Suprapubic skin (tissue), 4 donors: ENCODE results near the gene MMP28. TPM values are rescaled to one million over a fixed set of nuclear protein-coding genes. Genes with fewer than 3 reads are reported as not detected.

Source experiments
- DNase-seq, 2 donors: peaks; one replicate each; pipeline ENCODE4 v3.0.0-alpha.2; 2019; ENCODE audit warnings: low spot score in 2 of 2
- H3K27ac ChIP-seq: fragments of 200-600 bp; sonication (generic); one replicate; pipeline ENCODE4 v1.5.1; 2019
- H3K27me3 ChIP-seq: fragments of 200-600 bp; sonication (generic); one replicate; pipeline ENCODE4 v1.5.1; 2019
- H3K36me3 ChIP-seq: fragments of 200-600 bp; sonication (generic); one replicate; pipeline ENCODE4 v1.5.1; 2019
- H3K4me1 ChIP-seq: fragments of 200-600 bp; sonication (generic); one replicate; pipeline ENCODE4 v1.5.1; 2019
- H3K4me3 ChIP-seq: fragments of 200-600 bp; sonication (generic); one replicate; pipeline ENCODE4 v1.5.1; 2019; ENCODE audit warnings: mild to moderate bottlenecking
- H3K9me3 ChIP-seq: fragments of 200-600 bp; sonication (generic); one replicate; pipeline ENCODE4 v1.5.1; 2019
- EP300 ChIP-seq: sonication (generic); formaldehyde crosslinking; IDR thresholded peaks from one replicate; pipeline ENCODE4 v1.6.1; 2017; ENCODE audit warnings: antibody characterized with exemption
- POLR2A ChIP-seq, 2 donors: fragments of 450-650 bp; IDR thresholded peaks; one replicate each; pipeline ENCODE4 v1.6.1; 2017; ENCODE audit warnings: antibody characterized with exemption in 2 of 2, mild to moderate bottlenecking in 2 of 2, moderate library complexity in 2 of 2
- POLR2AphosphoS5 ChIP-seq, 3 donors: sonication (generic); formaldehyde crosslinking; IDR thresholded peaks; one replicate each; pipeline ENCODE4 v1.6.1; 2017; ENCODE audit warnings: antibody characterized with exemption in 3 of 3
- WGBS: methylation state at CpG from one replicate; pipeline ENCODE4 v1.1.5; 2018; 5-methylcytosine and 5-hydroxymethylcytosine counted together
- total RNA-seq, 4 donors: library from RNA; depleted of rRNA; stranded (reverse); fragments of >200 nt; gene quantifications; one replicate each; pipeline ENCODE4 v1.1.0, GENCODE V29; 2016
- TF ChIP-seq, protein P1 (sequence below), 2 donors: fragments of 200-600 bp in 1 of 2; fragments of 450-650 bp in 1 of 2; sonication (generic) in 1 of 2; IDR thresholded peaks; one replicate each; pipeline ENCODE4 v1.5.1; 2016 to 2019; ENCODE audit warnings: antibody characterized with exemption in 2 of 2, mild to moderate bottlenecking in 1 of 2, moderate library complexity in 1 of 2

The MMP28 gene
- total RNA-seq, 4 donors from 2014 or later: 76.4 to 109 (median 91.0) TPM

DNA sequence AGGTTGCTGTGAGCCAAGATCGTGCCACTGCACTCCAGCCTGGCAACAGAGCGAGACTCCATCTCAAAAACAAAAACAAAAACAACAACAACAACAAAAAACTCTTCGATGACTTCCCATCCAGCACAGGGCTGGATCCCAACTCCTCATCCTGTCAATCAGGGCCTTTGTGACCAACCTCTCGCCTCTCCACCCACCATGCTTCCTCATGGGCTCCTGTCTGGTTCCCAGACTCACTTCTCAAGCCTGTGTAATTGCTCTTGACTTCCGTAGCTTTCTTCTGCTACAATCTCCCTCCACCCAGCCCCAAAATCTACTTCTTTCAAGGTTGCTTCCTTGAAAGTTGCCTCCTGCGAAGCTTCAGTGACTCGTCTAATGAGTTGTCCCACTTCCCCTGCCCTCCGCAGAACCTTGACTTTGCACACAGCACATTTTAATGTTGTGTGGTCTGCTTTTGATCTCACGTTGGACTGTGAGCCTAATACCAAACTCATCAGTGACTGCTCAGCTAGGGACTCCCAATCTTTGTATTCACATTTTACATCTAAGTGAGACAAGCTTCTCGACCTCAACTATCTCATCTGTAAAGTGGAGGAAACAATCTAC is 64.9 kb downstream of the MMP28 start:
- Histone ChIP-seq H3K4me1 (peaks cover 14% of the 10 kb centered on the region), H3K4me3 (no peak overlapping the region), H3K27ac (no peak overlapping the region), H3K9me3 (no peaks in the 10 kb centered on the region), H3K27me3 (no peaks in the 10 kb centered on the region), H3K36me3 (peaks cover 11% of the 10 kb centered on the region)
- TF ChIP-seq POLR2A (IDR thresholded peaks at IDR 0.05) (no peak), POLR2AphosphoS5 (IDR thresholded peaks at IDR 0.05) (no peak), EP300 (no peak)
- TF ChIP-seq, protein P1, sequence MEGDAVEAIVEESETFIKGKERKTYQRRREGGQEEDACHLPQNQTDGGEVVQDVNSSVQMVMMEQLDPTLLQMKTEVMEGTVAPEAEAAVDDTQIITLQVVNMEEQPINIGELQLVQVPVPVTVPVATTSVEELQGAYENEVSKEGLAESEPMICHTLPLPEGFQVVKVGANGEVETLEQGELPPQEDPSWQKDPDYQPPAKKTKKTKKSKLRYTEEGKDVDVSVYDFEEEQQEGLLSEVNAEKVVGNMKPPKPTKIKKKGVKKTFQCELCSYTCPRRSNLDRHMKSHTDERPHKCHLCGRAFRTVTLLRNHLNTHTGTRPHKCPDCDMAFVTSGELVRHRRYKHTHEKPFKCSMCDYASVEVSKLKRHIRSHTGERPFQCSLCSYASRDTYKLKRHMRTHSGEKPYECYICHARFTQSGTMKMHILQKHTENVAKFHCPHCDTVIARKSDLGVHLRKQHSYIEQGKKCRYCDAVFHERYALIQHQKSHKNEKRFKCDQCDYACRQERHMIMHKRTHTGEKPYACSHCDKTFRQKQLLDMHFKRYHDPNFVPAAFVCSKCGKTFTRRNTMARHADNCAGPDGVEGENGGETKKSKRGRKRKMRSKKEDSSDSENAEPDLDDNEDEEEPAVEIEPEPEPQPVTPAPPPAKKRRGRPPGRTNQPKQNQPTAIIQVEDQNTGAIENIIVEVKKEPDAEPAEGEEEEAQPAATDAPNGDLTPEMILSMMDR (IDR thresholded peaks at IDR 0.05): no peak
- 89% methylated on average over 10 of the region's 10 CpGs for WGBS
- DNase-seq: no peak

DNA sequence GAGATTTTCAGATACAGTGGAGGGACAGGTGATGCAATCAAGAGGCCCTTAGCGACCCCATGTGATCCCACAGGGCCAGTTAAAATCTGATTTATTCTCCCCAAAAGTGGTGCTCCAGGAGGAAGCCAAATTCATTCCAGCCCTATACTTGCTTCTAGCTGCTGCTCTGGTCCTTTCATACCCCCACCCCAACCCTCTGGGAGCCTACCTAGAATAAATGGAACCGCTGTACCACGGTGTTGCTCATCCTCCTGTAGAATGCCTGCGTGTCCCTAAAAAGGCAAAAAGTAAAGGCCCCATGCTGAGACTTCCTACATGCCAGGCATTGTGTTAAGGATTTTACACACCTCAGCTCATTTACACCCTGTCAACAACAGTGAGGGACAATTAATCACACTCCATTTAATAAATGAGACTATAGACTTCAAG is 66.0 kb downstream of the MMP28 start:
- TF ChIP-seq EP300 (no peak), POLR2A (IDR thresholded peaks at IDR 0.05) (no peak), POLR2AphosphoS5 (IDR thresholded peaks at IDR 0.05) (no peak)
- TF ChIP-seq, protein P1 (IDR thresholded peaks at IDR 0.05): no peak
- no peak for DNase-seq
- Histone ChIP-seq H3K27me3 (no peaks in the 10 kb centered on the region), H3K9me3 (no peaks in the 10 kb centered on the region), H3K36me3 (peaks cover 22% of the 10 kb centered on the region), H3K27ac (no peak overlapping the region), H3K4me3 (no peak overlapping the region), H3K4me1 (peaks cover 14% of the 10 kb centered on the region)
- 91% methylated on average over 4 of the region's 4 CpGs for WGBS

GRCh38 chr17:35728551-35728950 is 66.9 kb downstream of the MMP28 start:
- TF ChIP-seq, protein P1 (IDR thresholded peaks at IDR 0.05): no peak
- TF ChIP-seq EP300 (no peak), POLR2AphosphoS5 (IDR thresholded peaks at IDR 0.05) (no peak), POLR2A (IDR thresholded peaks at IDR 0.05) (no peak)
- Histone ChIP-seq H3K27ac (no peak overlapping the region), H3K4me1 (peaks cover 14% of the 10 kb centered on the region), H3K27me3 (no peaks in the 10 kb centered on the region), H3K4me3 (no peak overlapping the region), H3K9me3 (no peaks in the 10 kb centered on the region), H3K36me3 (peaks cover 30% of the 10 kb centered on the region)
- WGBS: 96% methylated on average over 3 of the region's 3 CpGs
- no peak for DNase-seq

- TF ChIP-seq POLR2AphosphoS5 (IDR thresholded peaks at IDR 0.05) (no peak), POLR2A (IDR thresholded peaks at IDR 0.05) (no peak), EP300 (no peak)
- TF ChIP-seq, protein P1 (IDR thresholded peaks at IDR 0.05): no peak
- no peaks in the 10 kb centered on the region for H3K27me3 ChIP-seq
- 93% methylated on average over 5 of the region's 5 CpGs for WGBS
- no peak overlapping the region for H3K27ac ChIP-seq
- H3K36me3 ChIP-seq: peaks cover 38% of the 10 kb centered on the region
- H3K9me3 ChIP-seq: no peaks in the 10 kb centered on the region
- peaks cover 14% of the 10 kb centered on the region for H3K4me1 ChIP-seq
- no peak for DNase-seq
- H3K4me3 ChIP-seq: no peak overlapping the region
These were observed 67.8 kb downstream of the MMP28 start for GRCh38 chr17:35727635-35728034.

DNA sequence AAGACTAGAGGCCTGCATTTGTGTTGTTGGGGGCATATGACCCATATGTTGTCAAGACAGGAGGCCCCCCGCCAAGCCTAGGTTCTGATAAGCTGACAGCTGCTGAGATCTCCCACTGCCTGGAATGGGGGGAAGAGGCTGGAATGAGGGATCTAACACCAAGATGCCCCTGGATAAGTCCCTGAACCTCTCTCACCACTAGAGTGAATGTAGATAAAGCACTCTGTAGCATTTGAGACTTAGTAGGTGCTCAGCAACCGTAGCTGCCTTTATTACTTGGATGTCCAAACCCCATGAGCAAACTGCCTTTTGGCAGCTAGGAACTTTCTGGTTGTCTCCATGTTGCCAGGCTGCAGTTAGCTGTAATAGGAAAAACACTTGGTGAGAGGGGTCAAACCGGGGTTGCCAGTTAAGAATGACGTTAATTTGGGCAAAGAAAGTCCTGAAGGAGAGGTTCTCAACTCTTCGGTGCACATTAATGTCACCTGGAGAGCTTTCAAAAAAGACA is 68.4 kb downstream of the MMP28 start:
- WGBS: 79% methylated on average over 4 of the region's 5 CpGs
- peaks cover 38% of the 10 kb centered on the region for H3K36me3 ChIP-seq
- no peak overlapping the region for H3K27ac ChIP-seq

More for the DNA sequence above, 68.4 kb downstream of the MMP28 start:
- H3K27me3 ChIP-seq: no peaks in the 10 kb centered on the region
- DNase-seq: no peak
- TF ChIP-seq EP300 (no peak), POLR2A (IDR thresholded peaks at IDR 0.05) (no peak), POLR2AphosphoS5 (IDR thresholded peaks at IDR 0.05) (no peak)
- no peak overlapping the region for H3K4me3 ChIP-seq
- no peaks in the 10 kb centered on the region for H3K9me3 ChIP-seq
- peaks cover 14% of the 10 kb centered on the region for H3K4me1 ChIP-seq
